Testis (tissue), 2 donors: Measurements from ENCODE around the gene CYP4A22.
"Not testable (repeated sequence)": the region's sequence is repeated elsewhere in the genome, so short reads cannot be mapped to it uniquely, and the experiment has no call there.

Source experiments
- POLR2A ChIP-seq: fragments of 450-650 bp; IDR thresholded peaks from one replicate; pipeline ENCODE4 v1.6.1; 2017; ENCODE audit warnings: antibody characterized with exemption, mild to moderate bottlenecking, moderate library complexity
- TF ChIP-seq, protein P1 (sequence below), 3 experiments: fragments of 450-650 bp in 2 of 3; fragments of 200-600 bp in 1 of 3; sonication (generic) in 1 of 3; IDR thresholded peaks; one replicate each; pipeline ENCODE4 v1.5.1; 2016 to 2019; ENCODE audit warnings: antibody characterized with exemption in 3 of 3, mild to moderate bottlenecking in 2 of 3, moderate library complexity in 1 of 3

DNA sequence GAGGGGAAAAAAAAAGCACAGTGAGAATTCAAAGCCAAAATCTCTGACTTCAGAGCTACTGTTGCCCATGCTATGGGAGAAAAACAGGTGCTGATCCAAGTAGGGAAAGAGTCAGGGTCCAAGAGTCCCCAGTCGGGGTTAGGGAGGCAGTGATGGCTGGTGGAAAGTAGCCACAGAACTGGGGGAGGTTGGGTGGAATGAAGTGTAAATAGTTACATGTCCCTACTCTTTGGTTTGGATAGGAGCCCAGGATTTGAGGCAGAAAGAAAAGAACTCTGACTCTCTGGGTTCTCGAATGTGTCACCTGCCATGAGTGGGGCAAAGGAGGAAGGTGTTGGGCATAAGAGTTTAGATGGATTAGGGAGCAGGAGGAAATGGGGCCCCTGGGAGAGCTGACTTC, 8.4 kb upstream of the CYP4A22 start:
- TF ChIP-seq POLR2A, result not testable (repeated sequence)
- TF ChIP-seq, protein P1, sequence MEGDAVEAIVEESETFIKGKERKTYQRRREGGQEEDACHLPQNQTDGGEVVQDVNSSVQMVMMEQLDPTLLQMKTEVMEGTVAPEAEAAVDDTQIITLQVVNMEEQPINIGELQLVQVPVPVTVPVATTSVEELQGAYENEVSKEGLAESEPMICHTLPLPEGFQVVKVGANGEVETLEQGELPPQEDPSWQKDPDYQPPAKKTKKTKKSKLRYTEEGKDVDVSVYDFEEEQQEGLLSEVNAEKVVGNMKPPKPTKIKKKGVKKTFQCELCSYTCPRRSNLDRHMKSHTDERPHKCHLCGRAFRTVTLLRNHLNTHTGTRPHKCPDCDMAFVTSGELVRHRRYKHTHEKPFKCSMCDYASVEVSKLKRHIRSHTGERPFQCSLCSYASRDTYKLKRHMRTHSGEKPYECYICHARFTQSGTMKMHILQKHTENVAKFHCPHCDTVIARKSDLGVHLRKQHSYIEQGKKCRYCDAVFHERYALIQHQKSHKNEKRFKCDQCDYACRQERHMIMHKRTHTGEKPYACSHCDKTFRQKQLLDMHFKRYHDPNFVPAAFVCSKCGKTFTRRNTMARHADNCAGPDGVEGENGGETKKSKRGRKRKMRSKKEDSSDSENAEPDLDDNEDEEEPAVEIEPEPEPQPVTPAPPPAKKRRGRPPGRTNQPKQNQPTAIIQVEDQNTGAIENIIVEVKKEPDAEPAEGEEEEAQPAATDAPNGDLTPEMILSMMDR (IDR thresholded peaks at IDR 0.05), result not testable (repeated sequence)
